Brain microvascular endothelial cell (primary cell): ENCODE measurements around the gene OSMR.

ENCODE experiments used
- DNase-seq: peaks from one replicate; pipeline ENCODE4 v3.0.0-alpha.2; 2020
- H3K27ac ChIP-seq: fragments of 250-450 bp; sonication (Bioruptor Pico); 2 replicates; pipeline ENCODE4 v1.5.1; 2020; ENCODE audit warnings: mild to moderate bottlenecking, moderate library complexity
- H3K27me3 ChIP-seq: fragments of 250-450 bp; sonication (Bioruptor Pico); replicated peaks from 2 replicates; pipeline ENCODE4 v1.5.1; 2020; ENCODE audit warnings: mild to moderate bottlenecking
- H3K36me3 ChIP-seq: fragments of 250-450 bp; sonication (Bioruptor Pico); replicated peaks from 2 replicates; pipeline ENCODE4 v1.5.1; 2020; ENCODE audit warnings: mild to moderate bottlenecking
- H3K4me3 ChIP-seq: 2 replicates; pipeline ENCODE4 v1.5.1; 2011; ENCODE audit warnings: low read depth, mild to moderate bottlenecking, control low read depth, low read length, moderate library complexity
- CTCF ChIP-seq: IDR thresholded peaks from 2 replicates; pipeline ENCODE4 v1.5.1; 2011; ENCODE audit warnings: low read depth, mild to moderate bottlenecking, moderate library complexity, low read length, control low read depth, inconsistent platforms; ENCODE audit errors: missing control alignments
- in situ Hi-C: cut with HindIII; loops from 2 replicates; pipeline ENCODE4 v1.10.0; 2017; ENCODE audit warnings: low sequenced_read_pairs, low pct_ligation_motif_present

The OSMR gene

DNA sequence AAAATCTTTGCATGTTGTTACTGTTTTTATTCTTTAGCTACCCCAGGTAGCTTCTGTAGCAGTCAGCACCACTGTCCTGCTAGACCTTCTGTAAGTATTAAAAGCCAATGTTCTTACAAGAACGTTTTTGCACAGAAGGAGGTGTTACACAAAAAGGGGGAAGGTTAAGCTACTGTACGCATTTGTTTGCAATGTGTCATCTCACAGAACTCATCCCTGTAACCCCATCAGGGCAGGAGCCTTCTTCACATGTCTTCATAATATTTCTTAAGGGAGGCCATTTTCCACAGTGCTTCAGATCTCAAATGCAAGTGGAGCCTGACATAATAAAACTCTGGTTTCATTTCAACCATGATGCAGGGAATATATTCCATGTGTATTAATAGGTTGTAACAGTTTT, 67.9 kb downstream of the OSMR start:
- TF ChIP-seq CTCF: no peak
- Histone ChIP-seq H3K27ac (no peak overlapping the region), H3K27me3 (no peaks in the 10 kb centered on the region), H3K4me3 (no peak overlapping the region), H3K36me3 (peaks cover 6% of the 10 kb centered on the region)
- DNase-seq: no peak
- in situ Hi-C loops: no loop called here

GRCh38 chr5:38916802-38917201, 71.0 kb downstream of the OSMR start:
- no peak for TF ChIP-seq CTCF
- no peak overlapping the region for H3K27ac ChIP-seq
- no peak overlapping the region for H3K4me3 ChIP-seq
- DNase-seq: no peak
- peaks cover 9% of the 10 kb centered on the region for H3K36me3 ChIP-seq
- H3K27me3 ChIP-seq: no peaks in the 10 kb centered on the region
- in situ Hi-C loops: no loop called here

DNA sequence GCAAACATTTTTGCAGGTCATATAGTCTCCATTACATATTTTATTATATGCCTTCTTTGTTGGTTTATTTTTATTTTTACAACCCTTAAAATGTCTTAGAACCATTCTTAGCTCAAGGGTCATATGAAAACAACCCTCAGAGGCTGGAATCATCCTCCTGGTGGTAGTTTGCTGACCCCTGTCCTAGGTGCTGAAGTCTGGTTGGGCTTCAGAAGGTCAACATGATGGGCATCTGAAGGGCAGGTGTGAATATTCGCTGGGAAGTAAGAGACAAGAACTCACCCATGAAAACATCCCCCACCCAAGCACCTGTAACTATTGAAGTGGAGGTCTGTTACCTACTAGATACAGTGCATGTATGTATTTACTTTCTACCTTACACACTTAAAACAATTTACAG, 75.4 kb downstream of the OSMR start:
- in situ Hi-C loops: no loop called here
- no peaks in the 10 kb centered on the region for H3K27me3 ChIP-seq
- no peak for TF ChIP-seq CTCF
- no peak overlapping the region for H3K27ac ChIP-seq
- H3K4me3 ChIP-seq: no peak overlapping the region
- H3K36me3 ChIP-seq: peaks cover 10% of the 10 kb centered on the region
- DNase-seq: no peak

DNA sequence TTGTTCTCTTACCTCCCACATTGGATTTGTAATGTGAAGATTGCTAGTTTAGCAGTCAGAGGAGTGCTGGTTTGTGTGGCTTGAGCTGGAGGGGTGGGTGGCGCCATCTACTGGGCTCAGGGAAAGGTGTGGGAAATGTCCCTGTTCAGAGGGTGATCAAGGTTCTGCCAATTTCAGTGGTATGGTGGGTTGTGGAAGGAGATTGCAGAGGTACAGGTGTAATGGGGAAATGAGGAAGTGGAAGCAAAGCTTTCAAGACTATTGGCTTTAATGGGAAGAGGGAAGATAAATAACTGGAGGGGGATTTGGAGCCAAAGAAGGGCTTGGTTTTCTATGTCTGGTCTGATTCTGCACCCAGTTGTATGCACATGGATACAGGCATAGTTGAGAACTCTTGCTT, 76.4 kb downstream of the OSMR start:
- peak; percentile 94 for TF ChIP-seq CTCF
- H3K36me3 ChIP-seq: peaks cover 10% of the 10 kb centered on the region
- H3K4me3 ChIP-seq: no peak overlapping the region
- H3K27ac ChIP-seq: no peak overlapping the region
- peak; percentile 38 for DNase-seq
- H3K27me3 ChIP-seq: no peaks in the 10 kb centered on the region
- in situ Hi-C loops: no loop called here

DNA sequence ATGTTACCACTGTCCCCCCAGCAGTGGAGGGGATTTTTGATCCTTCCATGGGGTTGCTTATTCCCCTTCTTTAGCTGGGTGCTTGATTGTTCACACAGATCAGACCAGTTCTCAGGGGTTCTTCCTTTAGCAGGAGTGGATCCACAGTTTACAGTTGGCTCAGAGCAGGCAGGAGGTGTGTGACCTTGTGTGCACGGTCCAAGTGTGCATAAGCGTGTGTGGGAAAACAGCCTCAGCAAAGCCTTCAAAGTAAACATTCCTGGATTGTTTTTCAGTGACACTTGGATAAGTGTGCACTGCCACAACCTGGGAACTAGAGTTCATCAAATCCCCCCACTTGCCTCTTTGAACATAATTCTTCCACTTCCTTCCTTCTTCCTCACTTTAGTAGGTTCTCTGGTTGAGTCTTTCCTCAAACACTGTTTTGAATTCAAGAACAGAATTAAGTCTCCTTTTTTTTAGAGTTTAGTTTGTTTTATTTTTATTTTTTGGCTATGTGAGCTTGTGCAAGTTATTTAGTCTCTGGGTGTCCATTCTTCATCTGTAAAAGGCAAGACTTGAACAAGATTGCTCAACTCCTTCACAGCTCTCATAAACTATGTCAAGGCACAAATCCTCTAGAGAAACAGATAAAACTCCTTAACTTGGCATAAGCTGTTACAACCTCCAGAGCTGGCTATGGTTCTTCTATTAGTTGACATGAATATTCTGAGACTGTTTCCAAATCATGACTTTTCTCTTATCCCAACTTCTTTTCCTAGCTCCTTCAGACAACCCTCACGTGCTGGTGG, 78.0 kb downstream of the OSMR start:
- in situ Hi-C loops: no loop called here
- Histone ChIP-seq H3K36me3 (peaks cover 13% of the 10 kb centered on the region), H3K27ac (no peak overlapping the region), H3K4me3 (no peak overlapping the region), H3K27me3 (no peaks in the 10 kb centered on the region)
- TF ChIP-seq CTCF: no peak
- DNase-seq: no peak
